ENCODE data around the gene RHBDL1. TPM values are rescaled to one million over a fixed set of nuclear protein-coding genes. Genes with fewer than 3 reads are reported as not detected.

The RHBDL1 gene
- polyA plus RNA-seq, 1 donor, result 2.6 TPM

DNA sequence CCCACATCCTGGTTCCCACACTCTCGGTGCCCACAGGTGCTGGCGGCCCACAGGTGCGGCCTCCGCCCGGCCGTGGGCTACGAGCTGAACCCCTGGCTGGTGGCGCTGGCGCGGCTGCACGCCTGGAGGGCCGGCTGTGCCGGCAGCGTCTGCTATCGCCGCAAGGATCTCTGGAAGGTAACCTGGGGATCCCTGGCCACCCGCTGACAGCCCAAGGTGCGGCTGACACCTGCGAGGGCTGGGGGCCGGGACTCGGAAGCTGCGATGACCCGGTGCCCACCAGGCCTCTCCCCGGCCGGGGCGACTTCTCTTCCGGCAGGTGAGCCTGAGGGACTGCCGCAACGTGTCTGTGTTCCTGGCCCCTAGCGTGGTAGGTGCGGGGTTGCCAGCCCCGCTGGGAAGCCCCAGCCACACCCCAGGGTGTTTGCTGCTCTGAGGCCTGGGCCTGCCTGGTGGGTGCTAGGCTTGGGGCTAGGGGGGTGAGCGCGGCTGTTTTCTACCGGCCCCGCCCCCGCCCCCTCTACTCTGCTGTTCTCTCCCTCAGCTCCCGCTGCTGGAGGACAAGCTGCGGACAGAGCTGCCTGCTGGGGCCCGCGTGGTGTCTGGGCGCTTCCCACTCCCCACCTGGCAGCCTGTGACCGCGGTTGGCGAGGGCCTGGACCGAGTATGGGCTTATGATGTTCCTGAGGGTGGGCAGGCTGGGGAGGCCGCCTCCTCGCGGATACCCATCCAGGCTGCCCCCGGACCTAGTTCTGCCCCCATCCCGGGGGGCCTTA, 46.5 kb downstream of the RHBDL1 start:
- Histone ChIP-seq H3K4me1 (ENCODE audit: control insufficient read depth, insufficient read depth, low read length) (peaks cover 22% of the 10 kb centered on the region), H3K4me3 (ENCODE audit: low read length) (no peak overlapping the region)
- WGBS (ENCODE audit: insufficient coverage, low lambda C conversion rate), result no CpG with 5 or more reads among the region's 51 CpGs

DNA sequence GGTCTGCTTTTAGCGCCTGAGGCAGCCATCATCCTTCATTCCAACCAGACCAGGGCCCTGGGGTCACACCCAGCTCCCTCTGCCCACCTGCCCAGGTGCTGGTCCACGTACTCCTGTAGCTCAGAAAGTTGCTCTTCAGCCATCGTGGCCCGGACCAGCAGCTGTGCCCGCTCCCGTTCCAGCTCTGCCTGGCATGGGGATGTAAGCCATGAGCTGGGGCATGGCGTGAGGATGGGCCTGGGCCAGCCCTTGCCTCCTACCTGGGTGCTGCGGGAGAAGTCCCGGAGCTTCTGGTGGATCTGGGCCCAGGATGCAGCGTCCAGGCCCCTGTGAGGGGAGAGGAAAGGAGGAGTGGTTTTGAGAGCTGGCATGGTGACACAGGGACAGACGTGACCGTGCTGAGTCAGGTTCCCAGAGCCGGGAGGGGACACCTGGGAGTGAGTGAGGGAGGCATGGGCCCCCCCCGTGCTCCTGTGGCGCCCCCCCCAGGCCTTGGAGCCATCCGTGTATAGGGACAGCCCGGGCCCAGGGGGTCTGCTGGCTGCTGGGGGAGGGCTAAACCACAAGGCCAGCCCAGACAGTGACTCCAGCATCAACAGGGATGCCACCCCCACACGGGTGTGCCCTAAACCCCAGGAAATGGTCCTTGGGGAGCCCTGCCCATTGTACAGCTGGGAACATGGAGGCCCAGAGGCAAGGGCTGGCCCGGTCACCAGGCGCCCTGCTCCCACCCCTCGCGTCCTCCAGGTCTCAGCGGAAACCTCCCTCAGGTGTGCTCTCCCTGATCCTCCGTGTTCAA, 47.6 kb downstream of the RHBDL1 start:
- no peak overlapping the region for H3K27ac ChIP-seq (ENCODE audit: low read length)
- DNase-seq, result no peak
- H3K4me1 ChIP-seq (ENCODE audit: control insufficient read depth, insufficient read depth, low read length), result peaks cover 30% of the 10 kb centered on the region
- peaks cover 6% of the 10 kb centered on the region for H3K36me3 ChIP-seq (ENCODE audit: control insufficient read depth, insufficient read depth, low read length)
- peaks cover 20% of the 10 kb centered on the region for H3K9me3 ChIP-seq (ENCODE audit: control insufficient read depth, low read depth, low read length)
- no CpG with 5 or more reads among the region's 24 CpGs for WGBS (ENCODE audit: insufficient coverage, low lambda C conversion rate)
- H3K27me3 ChIP-seq (ENCODE audit: control insufficient read depth, insufficient read depth, low read length), result peaks cover 18% of the 10 kb centered on the region
- no peak overlapping the region for H3K4me3 ChIP-seq (ENCODE audit: low read length)

More for the DNA sequence above, 46.5 kb downstream of the RHBDL1 start:
- peaks cover 15% of the 10 kb centered on the region for H3K27me3 ChIP-seq (ENCODE audit: control insufficient read depth, insufficient read depth, low read length)
- H3K27ac ChIP-seq (ENCODE audit: low read length), result no peak overlapping the region
- peaks cover 20% of the 10 kb centered on the region for H3K9me3 ChIP-seq (ENCODE audit: control insufficient read depth, low read depth, low read length)
- DNase-seq, result no peak
- peaks cover 6% of the 10 kb centered on the region for H3K36me3 ChIP-seq (ENCODE audit: control insufficient read depth, insufficient read depth, low read length)

DNA sequence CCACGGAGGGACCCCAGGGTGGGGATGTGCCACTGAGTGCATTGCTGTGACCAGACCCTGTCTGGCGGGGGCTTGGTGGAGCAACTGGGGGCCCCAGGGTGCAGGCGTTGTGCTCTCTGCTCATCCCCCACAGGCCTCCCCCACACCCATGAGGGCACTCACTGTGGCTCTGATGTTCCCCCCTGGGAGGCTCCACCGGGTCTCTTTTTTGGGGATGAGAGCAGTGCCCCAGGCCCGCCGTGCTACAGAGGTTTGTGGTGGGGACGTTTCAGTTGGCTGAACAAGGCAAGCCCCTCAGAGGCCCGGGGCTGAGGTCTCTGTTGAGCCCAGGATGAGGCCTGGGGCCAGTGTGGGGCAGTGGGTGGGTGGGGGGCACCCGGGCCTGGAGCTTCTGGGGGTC, 48.2 kb downstream of the RHBDL1 start:
- Histone ChIP-seq H3K9me3 (ENCODE audit: control insufficient read depth, low read depth, low read length) (peaks cover 20% of the 10 kb centered on the region), H3K27me3 (ENCODE audit: control insufficient read depth, insufficient read depth, low read length) (peaks cover 21% of the 10 kb centered on the region), H3K36me3 (ENCODE audit: control insufficient read depth, insufficient read depth, low read length) (peaks cover 6% of the 10 kb centered on the region), H3K27ac (ENCODE audit: low read length) (no peak overlapping the region), H3K4me3 (ENCODE audit: low read length) (no peak overlapping the region), H3K4me1 (ENCODE audit: control insufficient read depth, insufficient read depth, low read length) (peaks cover 29% of the 10 kb centered on the region)
- no CpG with 5 or more reads among the region's 9 CpGs for WGBS (ENCODE audit: insufficient coverage, low lambda C conversion rate)
- DNase-seq, result no peak

DNA sequence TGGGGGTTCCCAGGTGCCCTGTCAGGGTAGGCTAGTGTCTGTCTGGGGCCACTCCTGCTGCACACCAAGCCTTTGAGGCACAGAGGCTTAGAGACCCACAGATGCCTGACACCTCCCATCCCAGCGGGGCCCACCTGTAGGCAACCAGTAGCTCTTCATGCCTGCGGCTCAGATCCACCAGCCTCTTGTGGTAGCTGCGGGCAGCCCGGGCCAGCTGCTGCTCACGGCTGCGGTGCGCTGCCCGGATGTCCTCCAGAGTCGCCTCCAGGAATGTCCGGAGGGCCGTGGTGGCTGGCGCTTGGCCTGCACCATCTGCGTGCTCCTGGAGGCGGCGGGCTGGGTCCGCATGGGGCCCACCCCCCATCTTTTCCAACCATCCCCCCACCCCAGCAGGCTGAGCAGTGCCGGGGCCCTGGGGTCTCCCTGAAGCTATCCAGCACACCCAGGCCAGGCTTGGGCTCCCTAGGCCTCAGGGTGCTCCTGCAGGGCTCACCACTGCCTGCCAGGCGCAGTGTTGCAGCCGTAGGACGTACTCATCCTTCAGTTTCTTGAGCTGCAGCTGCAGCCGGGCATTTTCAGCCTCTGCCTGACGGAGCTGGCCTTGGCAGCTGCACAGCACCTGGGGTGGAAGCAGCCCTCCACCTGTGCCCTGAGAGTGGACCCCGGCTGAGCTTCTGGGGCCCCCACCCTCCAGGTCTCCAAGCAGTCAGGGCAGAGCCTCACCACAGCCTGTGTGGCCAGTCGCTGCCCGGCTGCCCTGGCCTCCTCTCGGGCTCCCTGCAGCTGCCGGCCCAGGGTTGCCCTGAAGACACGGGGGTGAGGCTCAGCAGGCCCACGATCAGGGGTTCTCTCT, 48.9 kb downstream of the RHBDL1 start:
- no CpG with 5 or more reads among the region's 29 CpGs for WGBS (ENCODE audit: insufficient coverage, low lambda C conversion rate)
- peaks cover 23% of the 10 kb centered on the region for H3K4me1 ChIP-seq (ENCODE audit: control insufficient read depth, insufficient read depth, low read length)
- peaks cover 21% of the 10 kb centered on the region for H3K27me3 ChIP-seq (ENCODE audit: control insufficient read depth, insufficient read depth, low read length)
- DNase-seq, result no peak
- H3K36me3 ChIP-seq (ENCODE audit: control insufficient read depth, insufficient read depth, low read length), result peaks cover 6% of the 10 kb centered on the region
- no peak overlapping the region for H3K27ac ChIP-seq (ENCODE audit: low read length)
- no peak overlapping the region for H3K4me3 ChIP-seq (ENCODE audit: low read length)
- H3K9me3 ChIP-seq (ENCODE audit: control insufficient read depth, low read depth, low read length), result peaks cover 20% of the 10 kb centered on the region

DNA sequence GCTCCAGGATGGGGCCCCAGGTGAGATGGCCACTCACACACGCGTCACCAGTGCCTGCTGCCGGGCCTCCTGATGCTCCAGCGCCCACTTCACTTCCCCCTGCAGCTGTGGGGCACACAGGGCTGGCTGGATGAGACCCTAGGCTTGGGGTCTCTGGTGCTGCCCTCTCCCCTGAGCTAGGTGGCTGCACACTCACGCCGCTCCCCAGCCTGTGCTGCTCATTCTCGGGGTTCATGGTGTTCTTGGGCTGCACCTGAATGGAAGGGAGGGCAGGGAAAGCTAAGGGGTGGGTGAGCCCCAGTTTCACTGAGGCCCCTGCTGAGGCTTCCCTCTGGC, 49.5 kb downstream of the RHBDL1 start:
- Histone ChIP-seq H3K4me3 (ENCODE audit: low read length) (no peak overlapping the region), H3K4me1 (ENCODE audit: control insufficient read depth, insufficient read depth, low read length) (peaks cover 19% of the 10 kb centered on the region), H3K36me3 (ENCODE audit: control insufficient read depth, insufficient read depth, low read length) (peaks cover 10% of the 10 kb centered on the region), H3K9me3 (ENCODE audit: control insufficient read depth, low read depth, low read length) (peaks cover 20% of the 10 kb centered on the region), H3K27ac (ENCODE audit: low read length) (no peak overlapping the region), H3K27me3 (ENCODE audit: control insufficient read depth, insufficient read depth, low read length) (peaks cover 21% of the 10 kb centered on the region)
- WGBS (ENCODE audit: insufficient coverage, low lambda C conversion rate), result no CpG with 5 or more reads among the region's 7 CpGs
- DNase-seq, result no peak

DNA sequence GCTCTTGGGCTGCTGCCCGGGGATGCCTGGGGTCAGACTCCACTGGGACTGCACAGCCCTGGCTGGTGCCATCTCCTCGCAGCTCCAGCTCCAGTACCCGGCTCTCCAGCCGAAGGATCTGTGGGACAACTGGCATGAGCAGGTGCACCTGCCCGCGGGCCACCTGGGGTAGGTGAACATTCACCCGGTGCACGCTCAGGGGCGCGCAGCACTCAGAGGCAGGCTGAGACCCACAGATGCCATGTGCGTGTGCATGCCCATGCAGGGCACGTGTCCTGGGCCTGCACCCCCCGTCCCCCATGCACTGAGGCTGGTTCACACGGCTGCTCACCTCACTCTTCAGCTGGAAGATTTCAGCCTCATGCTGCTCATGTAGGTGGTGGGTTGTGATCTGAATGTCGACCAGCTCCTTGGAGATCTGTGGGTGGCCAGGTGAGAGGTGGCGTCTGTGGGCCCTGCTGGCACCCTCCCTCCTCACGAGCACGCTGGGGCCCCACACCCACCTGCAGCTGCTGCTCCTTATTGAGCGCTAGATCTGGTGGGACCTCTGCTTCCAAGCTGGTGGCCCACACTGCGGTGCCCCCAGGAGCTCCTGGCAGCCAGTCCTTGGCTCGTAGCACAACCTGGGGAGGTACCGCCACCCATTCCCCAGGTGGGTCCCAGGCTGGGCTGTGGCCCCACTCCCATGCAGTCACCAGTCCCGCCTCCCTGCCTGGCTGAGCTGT, 50.2 kb downstream of the RHBDL1 start:
- DNase-seq, result no peak
- Histone ChIP-seq H3K9me3 (ENCODE audit: control insufficient read depth, low read depth, low read length) (peaks cover 18% of the 10 kb centered on the region), H3K4me3 (ENCODE audit: low read length) (no peak overlapping the region), H3K36me3 (ENCODE audit: control insufficient read depth, insufficient read depth, low read length) (peaks cover 17% of the 10 kb centered on the region), H3K27me3 (ENCODE audit: control insufficient read depth, insufficient read depth, low read length) (peaks cover 21% of the 10 kb centered on the region), H3K27ac (ENCODE audit: low read length) (no peak overlapping the region), H3K4me1 (ENCODE audit: control insufficient read depth, insufficient read depth, low read length) (peaks cover 14% of the 10 kb centered on the region)
- WGBS (ENCODE audit: insufficient coverage, low lambda C conversion rate), result no CpG with 5 or more reads among the region's 23 CpGs

DNA sequence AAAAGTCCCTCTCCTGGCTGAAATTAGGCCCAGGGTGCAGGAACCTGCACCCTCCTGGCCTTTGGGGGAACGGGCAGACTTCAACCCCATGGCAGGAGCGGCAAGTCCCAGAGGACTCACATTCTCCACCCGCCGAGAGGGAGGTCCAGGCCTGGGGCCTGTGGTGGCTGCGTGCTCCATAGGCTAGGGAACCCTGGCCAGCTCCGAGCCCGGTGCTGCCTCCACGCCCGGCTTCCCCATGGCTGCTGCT, 50.6 kb downstream of the RHBDL1 start:
- H3K27me3 ChIP-seq (ENCODE audit: control insufficient read depth, insufficient read depth, low read length), result peaks cover 21% of the 10 kb centered on the region
- peaks cover 14% of the 10 kb centered on the region for H3K4me1 ChIP-seq (ENCODE audit: control insufficient read depth, insufficient read depth, low read length)
- H3K36me3 ChIP-seq (ENCODE audit: control insufficient read depth, insufficient read depth, low read length), result peaks cover 21% of the 10 kb centered on the region
- peaks cover 17% of the 10 kb centered on the region for H3K9me3 ChIP-seq (ENCODE audit: control insufficient read depth, low read depth, low read length)
- no peak for DNase-seq
- no peak overlapping the region for H3K4me3 ChIP-seq (ENCODE audit: low read length)
- WGBS (ENCODE audit: insufficient coverage, low lambda C conversion rate), result no CpG with 5 or more reads among the region's 9 CpGs
- no peak overlapping the region for H3K27ac ChIP-seq (ENCODE audit: low read length)

DNA sequence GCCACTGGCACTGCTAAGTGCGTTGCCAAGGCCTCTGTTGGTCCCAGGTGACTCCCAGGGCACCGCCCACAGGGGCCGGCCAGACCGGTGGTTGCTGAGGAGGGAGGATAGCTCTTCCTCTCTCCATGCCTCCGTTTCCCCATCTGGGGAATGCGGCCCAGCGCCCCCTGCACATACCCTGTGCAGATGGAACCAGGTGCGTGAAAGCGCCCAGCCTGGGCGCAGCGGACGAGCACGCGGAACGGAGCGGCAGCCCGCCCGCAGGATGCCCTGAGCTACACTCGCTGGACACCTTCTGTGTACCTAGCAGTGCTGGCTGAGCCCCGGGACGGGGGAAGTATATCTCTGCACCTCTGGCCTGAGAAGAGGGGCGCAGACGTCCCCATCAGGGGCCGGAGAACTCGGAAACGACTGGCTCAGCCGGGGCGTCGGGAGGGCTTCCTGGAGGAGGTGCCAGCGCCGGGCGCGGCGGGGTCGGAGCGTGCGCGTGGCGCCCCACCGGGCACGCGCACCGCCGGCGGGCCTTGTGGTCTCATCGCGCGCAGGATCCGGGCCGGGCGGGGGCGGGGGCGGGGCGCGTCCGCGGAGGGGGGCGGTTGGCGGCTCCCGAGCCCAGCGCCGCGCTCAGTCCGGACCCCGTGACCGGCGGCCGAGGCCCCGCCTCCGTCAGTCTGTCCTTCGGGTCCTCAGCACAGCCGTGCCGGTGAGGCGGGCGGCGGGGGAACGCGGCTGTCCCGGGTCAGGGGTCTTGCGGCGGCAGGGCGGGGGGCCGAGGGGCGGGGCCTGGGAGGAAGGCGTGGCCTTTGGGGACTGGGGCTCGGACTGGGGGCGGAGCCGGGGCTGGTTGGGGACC, 51.2 kb downstream of the RHBDL1 start, which contains the start of the genes CCDC78 and HAGHL:
Gene CCDC78 (minus strand): TSS at position 6 of the 853 bp plus-strand sequence. CDS start 76 bp downstream, outside the sequence.
Gene HAGHL (plus strand): TSS at position 669 of the 853 bp plus-strand sequence. CDS start 404 bp downstream, outside the sequence.
- Histone ChIP-seq H3K27ac (ENCODE audit: low read length) (no peak within 1 kb of the TSS), H3K9me3 (ENCODE audit: control insufficient read depth, low read depth, low read length) (peaks cover 13% of the 10 kb centered on the region), H3K27me3 (ENCODE audit: control insufficient read depth, insufficient read depth, low read length) (peaks cover 21% of the 10 kb centered on the region), H3K36me3 (ENCODE audit: control insufficient read depth, insufficient read depth, low read length) (peaks cover 26% of the 10 kb centered on the region), H3K4me3 (ENCODE audit: low read length) (peak within 1 kb of the TSS; percentile 42), H3K4me1 (ENCODE audit: control insufficient read depth, insufficient read depth, low read length) (peaks cover 14% of the 10 kb centered on the region)
- DNase-seq, result no peak
- WGBS (ENCODE audit: insufficient coverage, low lambda C conversion rate), result no CpG with 5 or more reads among the region's 88 CpGs

DNA sequence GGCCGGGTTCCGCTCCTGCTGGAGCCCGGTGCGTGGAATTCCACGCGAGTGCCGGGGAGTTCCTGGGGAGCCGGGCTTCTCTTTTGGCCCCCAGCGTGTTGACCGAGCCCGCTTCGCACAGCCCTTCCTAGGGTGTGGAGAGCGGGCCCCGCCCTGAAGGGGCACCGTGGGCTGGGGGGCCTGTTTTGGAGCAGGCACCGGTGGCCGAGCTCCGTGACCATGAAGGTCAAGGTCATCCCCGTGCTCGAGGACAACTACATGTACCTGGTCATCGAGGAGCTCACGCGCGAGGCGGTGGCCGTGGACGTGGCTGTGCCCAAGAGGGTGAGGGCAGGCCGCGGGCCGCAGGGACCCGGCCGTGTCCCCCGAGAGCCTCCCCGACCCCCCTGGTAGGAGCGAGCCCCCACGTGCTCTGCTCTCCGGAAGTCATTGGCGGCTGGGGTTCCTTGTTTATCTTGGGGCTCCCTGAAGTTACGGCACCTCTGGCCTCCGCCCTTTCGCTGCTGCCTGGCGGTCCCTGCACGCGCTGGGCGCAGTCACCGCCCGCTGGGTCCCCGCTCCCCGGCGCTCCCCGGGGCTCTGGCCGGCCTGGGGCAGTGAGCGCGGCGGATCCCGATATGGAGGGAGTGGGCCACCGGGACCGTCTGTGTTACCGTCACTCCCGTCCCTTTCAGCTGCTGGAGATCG, 52.0 kb downstream of the RHBDL1 start:
- WGBS (ENCODE audit: insufficient coverage, low lambda C conversion rate), result no CpG with 5 or more reads among the region's 61 CpGs
- H3K27ac ChIP-seq (ENCODE audit: low read length), result no peak overlapping the region
- H3K4me3 ChIP-seq (ENCODE audit: low read length), result peak overlapping the region; percentile 42
- H3K9me3 ChIP-seq (ENCODE audit: control insufficient read depth, low read depth, low read length), result peaks cover 7% of the 10 kb centered on the region
- H3K36me3 ChIP-seq (ENCODE audit: control insufficient read depth, insufficient read depth, low read length), result peaks cover 30% of the 10 kb centered on the region
- peaks cover 21% of the 10 kb centered on the region for H3K27me3 ChIP-seq (ENCODE audit: control insufficient read depth, insufficient read depth, low read length)
- DNase-seq, result peak in 1 of 2 donors; percentile 55
- H3K4me1 ChIP-seq (ENCODE audit: control insufficient read depth, insufficient read depth, low read length), result peaks cover 14% of the 10 kb centered on the region

Measured in large intestine (tissue), 3 donors.